HG03442 (cell line): ENCODE results near the gene CPTP.
A peak's percentile ranks its signal among the peaks of the same experiment; 100 is the strongest.
"Not testable (repeated sequence)": the region's sequence is repeated elsewhere in the genome, so short reads cannot be mapped to it uniquely, and the experiment has no call there.

Experiments used
- ATAC-seq: cut with Tn5 transposase; IDR thresholded peaks from one replicate; pipeline ENCODE4 v1.9.1; 2021; ENCODE audit warnings: mild to moderate bottlenecking, moderate library complexity; ENCODE audit not compliant: unreplicated experiment

The CPTP gene

DNA sequence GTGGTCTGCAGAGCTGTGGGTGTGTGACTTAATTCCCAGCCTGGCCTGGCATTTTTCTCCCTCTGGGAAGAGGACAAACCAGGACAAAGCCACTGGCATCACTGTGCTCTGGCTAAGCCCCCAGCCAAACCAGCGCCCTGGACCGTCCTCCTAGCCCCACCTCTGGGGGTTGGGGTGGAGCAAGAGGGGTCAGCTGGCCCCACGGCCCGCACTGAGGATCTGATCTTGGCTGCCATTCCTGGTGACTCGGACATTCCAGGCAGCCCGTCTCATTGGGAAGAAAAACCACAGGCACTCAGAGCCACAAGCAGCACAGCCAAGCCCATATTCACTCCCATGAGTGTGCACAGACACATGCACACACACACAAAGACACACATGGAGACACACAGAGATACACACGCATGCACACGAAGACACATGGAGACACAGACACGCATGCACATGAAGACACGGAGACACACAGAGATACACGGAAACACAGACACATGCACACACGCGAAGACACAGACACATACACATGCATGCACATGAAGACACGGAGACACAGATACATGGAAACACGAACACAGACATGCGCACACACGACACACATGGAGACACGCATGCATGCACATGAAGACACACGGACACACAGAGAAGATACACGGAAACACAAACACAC, 36.0 kb downstream of the CPTP start:
- no peak for ATAC-seq

DNA sequence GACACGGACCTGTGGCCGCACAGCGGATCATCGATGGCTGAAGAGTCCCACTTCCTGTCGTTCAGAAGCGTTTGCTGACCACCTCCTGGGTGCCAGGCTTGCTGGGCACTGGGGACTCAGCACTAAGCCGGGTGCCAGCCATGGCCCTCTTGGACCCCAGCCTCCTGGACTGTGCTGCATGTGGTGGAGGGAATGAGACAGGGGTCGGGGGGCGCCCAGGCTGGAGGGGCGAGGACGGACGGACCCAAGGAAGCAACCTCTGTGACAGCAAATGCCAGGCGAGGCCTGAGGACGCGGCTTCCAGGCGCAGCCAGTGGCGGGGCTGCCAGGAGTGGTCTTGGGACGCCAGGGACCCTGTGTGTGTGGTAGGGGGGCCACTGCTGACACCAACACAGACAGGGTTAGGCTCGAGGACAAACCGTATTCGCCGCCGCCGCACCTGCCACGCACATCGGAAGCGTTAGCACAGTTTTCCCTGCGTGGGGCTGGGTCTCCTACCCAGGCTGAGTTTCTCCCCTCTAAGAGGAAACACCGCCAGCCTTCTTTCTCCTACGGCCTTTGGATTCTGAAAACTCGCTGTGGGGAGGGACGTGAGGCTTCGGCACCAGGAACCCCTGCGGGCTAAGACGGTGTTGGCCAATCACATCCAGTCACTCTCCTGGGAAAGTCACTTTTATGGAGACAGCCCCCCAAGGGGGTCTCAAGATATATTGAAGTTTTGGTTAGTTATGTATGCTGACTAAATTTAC, 36.8 kb downstream of the CPTP start:
- no peak for ATAC-seq

DNA sequence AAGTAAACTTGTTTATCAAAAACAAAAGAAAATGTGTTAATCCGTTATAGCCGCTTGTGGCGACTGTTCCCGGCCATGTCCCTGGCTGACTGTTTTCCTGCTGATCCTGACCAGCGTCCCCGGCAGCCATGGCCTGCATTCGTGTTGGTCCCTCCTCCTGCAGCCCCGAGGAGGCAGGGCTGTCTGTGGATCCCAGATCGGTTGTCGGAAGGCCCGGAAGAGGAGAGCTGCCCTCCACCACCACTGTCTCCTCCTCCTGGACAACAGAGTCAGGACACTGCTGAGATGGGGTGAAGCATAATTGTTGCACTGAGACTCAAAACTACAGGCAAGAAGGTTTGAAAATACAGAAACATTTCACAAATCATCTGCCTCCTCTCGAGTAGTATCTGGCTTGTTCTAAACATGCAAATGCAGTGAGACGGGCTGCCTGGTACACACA, 37.4 kb downstream of the CPTP start:
- ATAC-seq = no peak

DNA sequence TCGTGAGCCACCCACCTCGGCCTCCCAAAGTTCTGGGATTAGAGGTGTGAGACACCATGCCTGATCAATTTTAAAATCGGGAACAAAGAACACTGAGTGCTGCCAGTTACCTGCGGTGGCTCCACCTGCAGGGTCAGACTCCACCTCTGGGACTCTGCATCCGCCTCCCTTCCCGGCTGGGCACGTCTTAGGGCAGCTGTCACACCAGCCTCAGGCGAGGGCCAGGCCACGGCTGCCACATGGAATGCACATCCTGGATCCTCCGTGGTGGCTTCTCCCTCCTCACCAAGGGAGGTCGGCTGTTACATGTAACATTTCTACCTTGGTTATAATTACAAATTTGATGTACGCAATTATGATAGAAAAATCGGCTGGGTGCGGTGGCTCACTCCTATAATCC, 39.7 kb downstream of the CPTP start:
- no peak for ATAC-seq

DNA sequence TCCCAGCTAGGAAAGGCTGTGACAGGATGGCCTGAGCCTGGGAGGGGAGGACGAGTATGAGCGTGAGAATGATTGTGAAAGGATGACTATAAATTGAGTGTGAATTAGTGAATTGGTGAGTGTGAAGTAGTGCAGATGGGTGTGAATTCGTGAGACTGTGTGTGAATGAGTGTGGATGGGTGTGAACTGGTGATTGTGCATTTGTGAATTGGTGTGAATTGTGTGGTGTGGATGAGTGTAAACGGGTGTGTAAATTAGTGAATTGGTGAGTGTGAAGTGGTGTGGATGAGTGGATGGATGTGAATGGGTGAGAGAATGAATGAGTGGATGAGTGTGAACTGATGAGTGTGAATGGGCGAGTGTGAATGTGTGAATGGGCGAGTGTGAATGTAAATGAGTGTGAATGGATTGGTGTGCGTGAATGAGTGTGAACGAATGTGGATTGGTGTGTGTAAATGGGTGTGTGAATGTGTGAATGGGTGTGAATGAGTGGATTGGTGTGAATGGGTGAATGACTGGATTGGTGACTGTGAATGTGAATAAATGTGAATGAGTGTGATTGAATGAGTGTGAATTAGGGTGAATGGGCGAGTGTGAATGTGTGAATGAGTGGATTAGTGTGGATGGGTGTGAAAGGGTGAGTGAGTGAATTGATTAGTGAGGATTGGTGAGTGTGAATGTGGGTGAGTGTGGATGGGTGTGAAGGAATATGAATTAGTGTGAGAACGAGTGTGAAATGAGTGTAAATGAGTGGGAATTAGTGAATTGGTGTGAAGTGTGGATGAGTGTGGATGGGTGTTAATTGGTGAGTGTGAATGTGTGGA, 41.5 kb downstream of the CPTP start:
- ATAC-seq = no peak

DNA sequence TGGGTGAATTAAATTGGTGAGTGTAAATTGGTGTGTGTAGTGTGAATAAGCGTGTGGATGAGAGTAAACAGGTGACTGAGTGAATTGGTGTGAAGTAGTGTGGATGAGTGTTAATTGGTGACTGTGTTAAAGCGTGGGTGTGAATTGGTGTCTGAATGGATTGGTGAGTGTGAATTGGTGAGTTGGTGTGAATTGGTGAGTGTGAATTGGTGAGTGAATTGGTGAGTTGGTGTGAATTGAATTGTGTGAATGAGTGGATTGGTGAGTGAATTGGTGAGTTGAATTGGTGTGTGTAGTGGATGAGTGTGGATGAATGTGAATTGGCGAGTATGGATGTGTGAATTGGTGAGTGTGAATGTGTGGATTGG, 42.1 kb downstream of the CPTP start:
- no peak for ATAC-seq

DNA sequence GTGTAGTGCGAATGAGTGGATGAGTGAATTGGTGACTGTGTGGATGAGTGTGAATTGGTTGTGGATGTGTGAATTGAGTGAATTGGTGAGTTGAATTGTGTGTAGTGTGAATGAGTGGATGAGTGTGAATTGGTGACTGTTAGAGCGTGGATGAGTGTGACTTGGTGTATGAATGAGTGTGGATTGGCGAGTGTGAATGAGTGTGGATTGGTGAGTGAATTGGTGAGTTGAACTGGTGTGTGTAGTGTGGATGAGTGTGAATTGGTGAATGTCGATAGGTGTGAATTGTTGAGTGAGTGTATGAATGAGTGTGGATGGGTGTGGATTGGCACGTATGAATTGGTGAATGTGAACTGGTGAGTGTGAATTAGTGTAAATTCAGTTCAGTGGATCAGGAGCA, 42.7 kb downstream of the CPTP start:
- ATAC-seq = no peak

DNA sequence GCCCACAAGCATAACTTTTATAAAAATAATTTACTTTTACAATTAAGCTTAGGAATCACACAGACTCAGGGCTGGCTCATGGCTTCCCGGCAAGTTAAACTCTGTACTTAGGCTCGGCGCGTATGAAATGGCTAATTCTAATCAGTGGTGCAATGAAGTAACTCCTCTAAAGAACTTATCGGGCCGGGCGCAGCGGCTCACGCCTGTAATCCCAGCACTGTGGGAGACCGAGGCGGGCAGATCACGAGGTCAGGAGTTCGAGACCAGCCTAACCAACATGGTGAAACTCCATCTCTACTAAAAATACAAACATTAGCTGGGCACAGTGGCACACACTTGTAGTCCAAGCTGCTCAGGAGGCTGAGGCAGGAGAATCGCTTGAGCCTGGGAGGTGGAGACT, 45.5 kb downstream of the CPTP start:
- not testable (repeated sequence) for ATAC-seq

DNA sequence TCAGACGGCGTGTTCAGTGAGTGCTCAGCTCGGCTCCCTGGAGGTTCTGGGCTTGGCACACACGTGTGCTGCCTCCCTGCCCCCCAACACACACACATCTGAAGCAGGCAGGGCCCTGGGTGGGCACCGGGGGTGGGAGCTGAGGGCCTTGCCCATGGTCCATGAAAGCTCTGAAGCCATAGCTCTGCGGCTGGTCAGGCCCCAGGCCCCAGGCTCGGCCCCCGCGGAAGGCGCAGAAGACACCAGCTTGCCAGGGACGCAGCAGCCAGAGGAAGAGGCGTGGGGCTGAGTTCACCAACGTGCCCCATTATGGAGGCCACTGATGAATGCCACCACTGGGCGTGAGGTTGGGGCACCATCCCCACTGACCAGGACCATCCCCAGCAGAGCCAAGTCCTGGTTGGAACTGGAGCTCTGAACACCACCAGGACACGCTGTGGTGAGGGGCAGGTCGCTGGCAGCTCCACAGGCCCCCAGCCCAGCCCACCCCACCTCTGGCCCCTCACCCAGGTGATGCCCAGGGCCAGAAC, 46.2 kb downstream of the CPTP start:
- ATAC-seq = no peak

DNA sequence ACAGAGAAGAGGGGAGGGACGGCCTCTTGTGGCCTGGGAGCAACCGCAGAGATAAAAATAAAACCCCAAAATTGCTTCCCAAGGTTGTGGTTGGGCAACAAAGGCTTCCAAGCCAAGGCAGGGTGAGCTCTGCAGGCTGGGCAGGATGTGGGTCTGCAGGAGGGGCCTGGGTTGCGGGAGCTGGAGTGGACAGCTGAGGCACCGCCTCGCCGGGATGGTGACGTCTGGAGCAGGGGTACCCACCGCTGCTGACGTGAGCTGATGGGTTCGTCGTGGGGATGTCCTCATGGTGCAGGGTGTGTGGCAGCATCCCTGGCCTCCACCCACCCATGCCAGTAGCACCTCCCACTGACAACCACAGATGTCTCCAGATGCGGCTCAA, 46.8 kb downstream of the CPTP start:
- ATAC-seq = no peak

DNA sequence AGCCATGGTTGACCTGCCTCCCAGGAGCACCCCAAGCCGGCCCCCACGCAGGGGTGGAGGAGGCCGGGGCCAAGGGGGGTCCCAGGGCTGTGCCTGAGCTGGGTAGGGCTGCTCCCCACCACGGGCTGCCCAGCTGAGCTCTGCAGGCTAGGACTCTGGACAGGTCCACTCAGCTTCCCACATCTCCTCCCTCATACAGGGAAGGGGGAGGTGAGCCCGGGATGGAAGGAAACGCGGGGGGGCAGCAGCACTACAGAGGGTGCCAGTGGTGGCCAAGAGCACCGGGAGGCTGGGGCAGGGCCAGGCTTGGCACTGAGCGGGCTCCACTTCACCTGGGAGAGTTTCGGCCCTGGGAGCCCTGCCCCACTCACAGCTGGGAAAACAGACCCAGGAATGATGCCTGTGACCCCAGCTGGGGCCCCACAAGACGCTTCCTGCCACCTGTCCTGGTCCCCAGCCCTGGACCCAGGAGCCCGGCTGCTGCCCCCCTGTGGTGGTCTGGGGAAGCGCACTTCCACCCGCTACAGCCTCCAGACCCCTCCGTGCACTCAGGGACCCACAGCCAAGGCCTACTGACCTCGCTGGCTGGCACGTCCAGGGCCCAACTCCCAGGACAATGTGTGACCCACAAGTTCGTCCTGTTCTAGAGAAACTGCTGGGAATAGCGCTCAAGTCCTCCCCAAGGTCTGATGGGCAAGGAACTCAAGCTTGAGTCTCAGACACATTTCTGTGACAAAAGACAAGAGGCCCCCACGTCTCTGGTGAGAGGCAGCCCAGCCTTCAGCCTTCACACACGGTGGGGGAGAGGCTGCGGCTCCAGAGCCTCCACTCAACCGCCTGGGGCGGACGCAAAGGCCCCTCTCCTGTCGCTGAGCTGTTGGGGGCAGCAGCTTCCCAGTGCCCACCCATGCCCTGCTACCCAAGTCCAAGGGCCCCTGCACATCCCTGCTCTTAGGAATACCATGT, 47.4 kb downstream of the CPTP start:
- ATAC-seq = no peak

DNA sequence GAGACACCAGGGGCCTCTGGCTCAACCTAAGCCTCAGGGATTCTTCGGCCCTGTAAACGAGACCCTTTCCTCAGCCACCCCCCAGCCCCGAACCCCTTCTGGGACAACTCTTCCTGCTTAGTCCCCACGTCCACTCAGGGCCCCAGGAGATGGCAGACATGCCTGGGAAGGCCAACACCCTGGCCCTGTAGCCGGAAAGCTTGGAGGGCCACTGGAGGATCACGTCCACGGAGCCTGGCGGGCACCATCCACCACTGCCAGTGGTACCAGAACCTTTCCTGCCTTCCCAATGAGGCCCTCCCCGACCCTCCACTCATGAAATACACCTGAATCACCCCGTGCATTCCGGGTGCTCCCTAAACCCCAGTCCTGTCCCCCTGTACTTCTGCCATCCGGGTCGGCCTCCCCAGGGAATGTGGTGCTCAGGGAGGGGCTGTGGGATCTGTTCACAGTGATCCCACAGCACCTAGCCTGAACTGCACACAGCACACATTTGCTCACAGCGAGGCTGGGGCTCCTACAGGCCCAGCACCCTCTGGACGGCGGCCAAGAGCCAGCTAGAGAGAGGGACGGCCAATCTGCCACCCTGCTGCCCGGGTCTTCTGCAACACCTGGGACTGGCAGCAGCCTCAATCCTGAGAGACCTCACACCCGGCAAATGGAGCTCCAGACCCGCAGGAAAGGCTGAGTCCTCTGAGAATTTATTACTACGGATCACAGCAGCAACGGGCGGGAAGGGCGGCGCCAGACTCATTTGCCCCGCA, 48.6 kb downstream of the CPTP start:
- ATAC-seq = no peak

DNA sequence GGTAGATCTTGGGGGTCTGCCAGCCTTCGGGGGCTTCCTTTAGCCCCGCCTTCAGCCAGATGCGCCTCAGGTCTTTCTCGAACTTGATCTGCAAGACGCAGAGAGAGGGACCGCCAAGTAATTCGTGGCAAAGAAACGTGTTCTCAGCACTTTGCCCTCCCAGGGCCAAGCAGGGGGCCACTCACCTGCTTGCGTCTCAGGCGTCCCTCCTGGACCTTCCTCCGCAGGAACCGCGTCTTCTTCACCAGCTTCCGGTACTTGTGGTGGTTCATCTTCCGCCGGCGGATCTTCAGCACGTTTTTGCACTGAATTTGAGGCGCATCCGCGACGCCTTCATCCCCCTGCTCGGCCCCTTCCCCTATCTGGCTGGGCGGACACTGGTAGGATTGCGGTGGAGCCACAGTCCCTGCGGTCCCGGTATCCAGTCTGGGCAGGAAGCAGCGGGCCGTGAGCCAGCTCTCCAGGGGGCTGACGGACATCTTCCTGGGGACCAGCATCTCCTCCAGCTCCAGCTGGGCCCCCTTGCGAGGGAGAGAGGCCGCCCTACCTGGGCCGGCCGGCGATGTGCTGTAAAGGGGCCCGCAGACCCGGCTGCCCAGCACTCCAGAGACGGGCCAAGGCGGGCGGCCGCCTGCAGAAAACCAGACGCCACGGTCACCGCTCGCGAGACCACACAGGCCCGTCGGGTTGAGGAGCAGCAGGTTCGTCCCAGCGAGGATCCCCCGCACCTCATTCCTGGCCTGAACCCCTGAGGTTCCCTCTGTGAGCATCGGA, 49.4 kb downstream of the CPTP start:
- ATAC-seq = no peak

DNA sequence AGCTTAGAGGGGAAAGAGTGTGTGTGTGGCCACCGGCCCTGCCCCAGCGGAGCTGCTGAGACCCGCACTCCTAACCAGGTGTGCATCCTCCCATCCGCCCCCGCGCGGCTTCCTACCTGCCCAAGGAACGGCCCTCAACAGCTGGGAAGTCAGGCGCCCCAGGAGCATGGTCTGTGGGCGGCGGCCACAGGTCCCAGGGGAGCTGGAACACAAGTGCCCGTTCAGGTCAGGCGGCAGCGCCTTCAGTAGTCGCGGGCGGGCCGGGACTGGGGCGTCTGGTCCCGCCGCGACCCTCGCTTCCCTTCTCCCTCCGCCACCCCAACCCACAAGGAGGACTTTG, 50.0 kb downstream of the CPTP start:
- peak; percentile 3 for ATAC-seq

DNA sequence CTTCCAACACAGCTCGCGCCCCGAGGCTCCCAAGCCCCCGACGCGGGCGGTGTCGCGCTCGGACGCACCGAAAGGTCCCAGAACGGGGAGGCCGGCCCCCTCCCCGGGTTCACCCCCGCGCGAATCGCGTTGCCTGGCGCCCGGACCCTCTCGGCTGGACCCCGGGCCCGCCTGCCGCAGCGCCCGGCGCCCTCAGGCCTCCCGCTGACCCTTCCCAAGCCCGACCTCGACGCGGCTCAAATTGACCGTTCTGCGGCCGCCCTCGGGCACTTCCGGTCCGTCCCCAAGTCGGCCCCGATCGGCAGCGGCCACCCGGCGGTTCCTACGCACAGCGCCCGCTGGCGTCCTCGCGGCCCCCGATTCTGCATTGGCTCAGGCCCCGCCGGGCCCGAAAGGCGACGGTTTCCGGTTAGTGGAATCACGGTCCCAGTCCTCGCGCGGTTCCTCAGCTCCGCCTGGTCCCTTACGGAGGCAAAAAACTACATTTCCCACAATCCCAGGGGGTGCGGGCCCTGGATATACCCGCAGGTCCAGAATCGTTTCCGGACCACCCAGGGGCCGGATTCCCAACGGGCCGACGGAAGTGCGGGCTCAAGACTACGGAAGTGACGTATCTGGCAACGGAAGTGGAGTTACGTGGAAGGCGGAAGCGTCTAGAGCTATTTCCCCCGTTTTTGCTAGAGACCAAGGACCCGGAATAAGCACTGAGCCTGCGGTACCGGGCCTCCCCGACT, 50.5 kb downstream of the CPTP start, which contains the start of gene AURKAIP1:
Gene AURKAIP1 (minus strand): TSS at position 279 of the 734 bp plus-strand sequence. CDS start 451 bp downstream, outside the sequence.
- peak; percentile 87 for ATAC-seq

DNA sequence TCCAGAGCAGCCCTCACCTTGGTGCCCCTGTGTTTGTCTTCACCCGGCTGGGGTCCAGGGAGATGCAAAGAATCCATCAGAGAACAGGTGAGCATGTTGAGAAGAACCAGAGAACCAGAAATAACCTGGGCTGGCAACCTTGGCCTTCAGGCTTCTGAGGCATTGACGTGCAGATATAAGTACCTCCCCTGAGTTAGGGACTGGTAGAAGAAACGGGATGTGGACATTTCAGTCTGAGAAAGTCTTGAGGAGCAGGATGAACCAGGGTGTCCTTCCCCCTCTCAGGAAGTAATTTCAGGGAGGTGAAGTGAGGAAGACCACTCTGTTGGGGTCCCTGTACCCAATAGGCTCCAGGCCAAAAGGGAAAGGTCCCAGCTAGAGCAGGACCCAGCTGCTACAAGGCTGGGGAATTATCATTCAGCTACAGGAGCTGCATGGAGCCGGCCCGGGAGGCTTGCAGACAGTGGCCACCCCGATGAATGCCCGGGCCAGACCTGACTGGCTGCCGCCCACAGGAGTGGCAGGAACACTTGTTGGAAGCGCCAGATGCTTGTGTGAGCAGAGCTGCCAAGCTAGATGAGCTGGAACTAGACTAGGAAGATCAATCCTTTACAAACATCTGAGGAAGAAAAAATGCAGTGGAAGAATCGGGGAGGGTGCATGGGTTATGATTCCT, 52.1 kb downstream of the CPTP start:
- ATAC-seq = no peak

DNA sequence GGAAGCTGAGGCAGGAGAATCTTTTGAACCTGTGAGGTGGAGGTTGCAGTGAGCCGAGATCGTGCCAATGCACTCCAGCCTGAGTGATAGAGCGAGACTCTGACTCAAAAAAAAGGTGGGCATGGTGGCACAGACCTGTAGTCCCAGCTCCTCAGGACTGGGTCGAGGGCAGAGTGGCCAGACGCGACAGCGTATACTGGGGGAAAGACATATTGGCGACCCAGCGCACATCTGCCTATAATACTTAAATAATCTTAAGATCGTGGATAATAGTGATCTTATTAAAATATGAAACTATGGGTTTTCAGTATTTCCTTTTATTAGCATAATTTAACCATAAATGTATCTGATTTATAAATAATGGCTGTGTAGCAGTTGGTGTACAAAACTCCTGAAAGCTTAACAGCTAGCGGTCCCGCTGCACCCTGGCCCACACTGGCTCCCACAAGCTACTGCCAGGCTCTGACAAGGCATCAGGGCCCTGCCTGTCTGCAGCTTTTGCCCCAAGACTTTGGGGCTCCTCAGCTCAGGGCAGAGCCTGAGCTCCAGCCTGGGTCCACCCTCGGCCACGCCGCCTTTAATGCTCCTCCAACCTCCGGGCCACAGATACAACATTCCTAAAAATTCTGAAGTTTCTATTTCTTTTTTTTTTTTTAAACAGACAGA, 53.1 kb downstream of the CPTP start:
- ATAC-seq = no peak
